HG02610 (cell line): ENCODE results near the gene HBM.
"Not testable (repeated sequence)": the region's sequence is repeated elsewhere in the genome, so short reads cannot be mapped to it uniquely, and the experiment has no call there.

Experiments
- ATAC-seq: cut with Tn5 transposase; IDR thresholded peaks from one replicate; pipeline ENCODE4 v1.9.1; 2021; ENCODE audit warnings: mild to moderate bottlenecking, moderate library complexity; ENCODE audit not compliant: unreplicated experiment

Gene HBM

GRCh38 chr16:180681-181564 is 15.1 kb downstream of the HBM start:
- ATAC-seq = no peak

DNA sequence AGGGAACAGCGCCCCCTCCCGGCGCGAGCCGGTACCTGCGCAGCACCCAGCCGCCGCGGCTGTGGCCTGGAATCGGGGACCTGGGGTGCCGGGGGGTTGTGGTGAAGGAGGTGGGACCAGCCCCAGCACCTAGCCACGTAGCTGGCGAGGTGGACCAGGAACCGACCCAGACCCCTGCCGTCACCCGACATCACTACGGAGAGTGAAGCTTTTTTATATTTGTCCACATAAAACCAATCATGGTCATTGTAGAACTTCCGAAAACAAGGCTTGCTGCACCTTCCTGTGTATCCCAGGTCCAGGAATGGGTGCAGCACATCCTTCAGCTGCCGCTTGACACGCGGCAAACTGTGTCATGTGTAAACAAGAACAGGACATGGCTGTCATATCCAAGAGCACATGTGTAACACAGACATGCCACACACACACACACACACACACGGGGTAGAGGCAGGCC is 15.8 kb downstream of the HBM start:
- no peak for ATAC-seq

DNA sequence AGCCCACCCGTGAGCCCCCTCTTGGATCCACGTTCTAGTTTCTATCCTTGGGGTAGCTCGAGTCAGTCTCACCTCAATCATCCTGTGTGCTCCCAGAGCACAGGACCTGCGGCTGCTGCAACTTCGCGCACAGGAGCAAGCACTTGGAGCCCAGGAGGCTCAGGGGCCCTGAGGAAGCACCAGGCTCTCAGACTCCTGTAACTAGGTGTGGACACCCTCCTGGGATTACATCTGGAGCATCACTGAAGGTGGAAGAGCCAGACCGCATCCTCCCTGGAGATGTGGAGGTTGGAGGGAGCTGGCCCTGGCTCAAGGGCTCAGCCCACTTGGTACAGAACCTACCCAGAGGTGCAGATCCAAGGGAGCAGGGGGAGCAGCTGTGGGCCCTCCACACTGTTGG is 17.2 kb downstream of the HBM start:
- no peak for ATAC-seq

- ATAC-seq = no peak
These were observed 19.4 kb downstream of the HBM start for GRCh38 chr16:185213-185612.

- ATAC-seq = no peak
These were observed 19.9 kb downstream of the HBM start for GRCh38 chr16:185691-186090.

- ATAC-seq = no peak
These were observed 21.6 kb downstream of the HBM start for GRCh38 chr16:187330-187729.

DNA sequence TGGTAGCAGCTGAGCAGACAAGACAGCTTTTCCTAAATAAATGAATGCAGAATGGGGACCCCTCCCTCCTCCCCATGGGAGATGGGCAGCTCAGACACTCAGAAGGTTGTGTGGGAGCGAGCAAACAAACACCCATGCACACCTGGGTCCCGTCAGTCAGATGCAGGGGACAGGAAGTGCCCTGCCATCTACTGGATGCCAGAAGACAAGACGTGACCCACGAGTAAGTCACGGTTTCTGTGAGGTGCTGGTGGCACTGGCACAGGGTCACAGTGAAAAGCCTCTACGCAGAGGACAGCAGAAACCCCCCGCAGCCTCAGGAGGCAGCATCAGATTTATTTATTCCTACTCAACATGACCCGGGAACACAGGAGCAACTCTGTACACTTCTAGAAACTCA is 22.9 kb downstream of the HBM start:
- ATAC-seq = no peak

DNA sequence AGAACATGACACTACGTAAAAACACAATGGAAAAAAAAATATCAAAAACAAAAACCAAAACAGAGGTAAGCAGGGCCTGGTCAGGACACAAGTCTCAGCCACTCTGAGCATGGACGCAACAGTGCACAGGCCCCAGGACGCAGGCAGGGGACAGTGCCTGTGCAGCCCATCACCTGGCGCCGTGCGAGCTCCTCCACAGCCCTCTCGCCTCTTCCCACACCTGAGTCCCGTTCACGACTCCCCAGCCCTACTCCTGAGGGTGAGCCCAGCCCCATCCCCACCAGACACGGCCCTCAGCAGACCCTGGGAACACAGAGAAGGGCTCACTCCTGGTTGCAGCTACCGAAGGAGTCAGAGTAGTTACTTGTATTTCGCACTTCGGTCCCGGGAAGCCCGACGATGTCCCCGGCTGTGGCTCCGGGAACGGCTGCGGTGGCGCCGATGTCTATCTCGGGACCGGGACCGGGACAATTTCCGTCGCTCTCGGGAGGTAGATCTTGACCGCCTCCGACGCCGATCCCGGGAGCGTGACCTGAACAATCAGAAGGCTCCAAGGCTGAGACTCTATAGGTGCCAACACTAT is 23.9 kb downstream of the HBM start:
- ATAC-seq = no peak

DNA sequence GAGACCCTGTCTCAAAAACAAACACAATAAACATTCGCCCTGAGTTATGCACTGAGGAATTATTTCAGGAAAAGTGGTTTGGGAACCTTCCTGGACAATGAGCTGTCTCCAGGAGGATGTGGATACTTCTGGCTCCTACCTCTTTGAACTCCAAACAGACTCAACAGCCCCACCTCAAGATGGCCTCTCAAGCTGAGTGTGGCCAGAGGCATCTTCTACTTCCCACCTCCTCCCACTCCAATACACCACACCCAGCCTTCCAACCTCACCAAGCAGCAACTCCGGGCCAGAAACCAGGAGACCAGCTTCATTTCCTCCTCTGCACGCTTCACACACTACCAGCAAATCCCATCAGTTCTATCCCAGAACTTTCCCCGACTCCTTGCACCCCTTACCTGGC is 26.1 kb downstream of the HBM start:
- ATAC-seq = no peak

DNA sequence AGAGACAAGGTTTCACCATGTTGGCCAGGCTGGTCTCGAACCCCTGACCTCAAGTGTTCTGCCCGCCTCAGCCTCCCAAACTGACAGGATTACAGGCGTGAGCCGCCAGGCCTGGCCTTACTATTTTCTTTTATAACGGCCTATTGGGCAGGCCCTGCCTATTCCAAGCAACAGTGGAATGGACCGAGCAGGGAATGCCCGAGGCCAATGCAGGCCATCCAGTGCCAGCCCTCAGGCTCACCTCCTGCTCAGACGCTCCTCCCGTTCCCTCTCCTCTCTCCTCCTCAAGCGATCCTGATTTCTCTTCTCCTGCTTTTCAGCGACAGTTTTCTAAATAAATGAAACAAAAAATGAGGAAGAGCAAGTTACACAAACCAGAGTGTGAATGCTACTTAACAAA is 26.9 kb downstream of the HBM start:
- ATAC-seq = no peak

DNA sequence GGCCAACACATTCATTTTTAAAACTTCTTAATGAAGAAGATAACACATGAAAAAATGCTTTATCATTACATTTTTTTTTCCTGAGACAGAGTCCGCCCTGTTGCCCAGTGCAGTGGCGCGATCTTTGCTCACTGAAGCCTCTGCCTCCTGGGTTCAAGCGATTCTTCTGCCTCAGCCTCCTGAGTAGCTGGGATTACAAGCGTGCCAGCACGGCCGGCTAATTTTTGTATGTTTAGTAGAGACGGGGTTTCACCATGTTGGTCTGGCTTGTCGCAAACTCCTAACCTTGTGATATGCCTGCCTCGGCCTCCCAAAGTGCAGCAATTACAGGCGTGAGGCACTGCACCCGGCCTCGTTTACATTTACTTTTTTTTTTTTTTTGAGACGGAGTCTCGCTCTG is 27.7 kb downstream of the HBM start:
- ATAC-seq = no peak

GRCh38 chr16:194516-194915 is 28.7 kb downstream of the HBM start:
- ATAC-seq = no peak

DNA sequence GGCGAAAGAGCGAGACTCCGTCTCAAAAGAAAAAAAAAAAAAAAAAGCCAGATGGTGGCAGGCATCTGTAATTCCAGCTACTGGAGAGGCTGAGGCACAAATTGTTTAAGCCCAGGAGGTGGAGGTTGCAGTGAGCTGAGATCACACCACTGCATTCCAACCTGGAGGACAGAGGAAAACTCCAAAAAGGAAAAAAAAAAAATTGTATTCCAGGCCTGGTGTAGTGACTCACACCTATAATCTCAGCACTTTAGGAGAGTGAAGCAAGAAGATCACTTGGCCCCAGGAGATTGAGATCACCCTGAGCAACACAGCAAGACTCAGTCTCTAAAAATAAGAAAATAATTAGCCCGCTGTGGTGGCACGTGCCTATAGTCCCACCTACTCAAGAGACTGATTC is 34.6 kb downstream of the HBM start:
- ATAC-seq = no peak

- no peak for ATAC-seq
These were observed 37.5 kb downstream of the HBM start for GRCh38 chr16:203246-203645.

DNA sequence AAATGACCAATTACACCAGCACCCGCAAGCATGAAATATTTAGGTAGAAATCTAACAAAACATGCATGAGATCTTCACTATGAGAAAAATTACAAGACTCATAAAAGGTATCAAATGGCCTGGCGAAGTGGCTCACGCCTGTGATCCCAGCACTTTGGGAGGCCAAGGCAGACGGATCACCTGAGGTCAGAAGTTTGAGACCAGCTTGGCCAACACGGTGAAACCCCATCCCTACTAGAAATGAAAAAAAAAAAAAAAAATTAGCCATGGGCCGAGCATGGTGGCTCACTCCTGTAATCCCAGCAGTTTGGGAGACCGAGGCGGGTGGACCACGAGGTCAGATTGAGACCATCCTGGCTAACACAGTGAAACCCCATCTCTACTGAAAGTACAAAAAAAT is 38.3 kb downstream of the HBM start:
- ATAC-seq = not testable (repeated sequence)

- not testable (repeated sequence) for ATAC-seq
These were observed 43.6 kb downstream of the HBM start for GRCh38 chr16:209359-209758.

- ATAC-seq = not testable (repeated sequence)
These were observed 45.9 kb downstream of the HBM start for GRCh38 chr16:211631-212180.

- ATAC-seq = no peak
These were observed 47.2 kb downstream of the HBM start for GRCh38 chr16:212999-213398.
